NCI-H1930 (cell line): ENCODE data around the gene IHH.
A peak's percentile ranks its signal among the peaks of the same experiment; 100 is the strongest.

Source experiments
- DNase-seq, 2 experiments: peaks; one replicate each; lab custom pipeline; 2025; lab: John Stamatoyannopoulos, UW

IHH gene

DNA sequence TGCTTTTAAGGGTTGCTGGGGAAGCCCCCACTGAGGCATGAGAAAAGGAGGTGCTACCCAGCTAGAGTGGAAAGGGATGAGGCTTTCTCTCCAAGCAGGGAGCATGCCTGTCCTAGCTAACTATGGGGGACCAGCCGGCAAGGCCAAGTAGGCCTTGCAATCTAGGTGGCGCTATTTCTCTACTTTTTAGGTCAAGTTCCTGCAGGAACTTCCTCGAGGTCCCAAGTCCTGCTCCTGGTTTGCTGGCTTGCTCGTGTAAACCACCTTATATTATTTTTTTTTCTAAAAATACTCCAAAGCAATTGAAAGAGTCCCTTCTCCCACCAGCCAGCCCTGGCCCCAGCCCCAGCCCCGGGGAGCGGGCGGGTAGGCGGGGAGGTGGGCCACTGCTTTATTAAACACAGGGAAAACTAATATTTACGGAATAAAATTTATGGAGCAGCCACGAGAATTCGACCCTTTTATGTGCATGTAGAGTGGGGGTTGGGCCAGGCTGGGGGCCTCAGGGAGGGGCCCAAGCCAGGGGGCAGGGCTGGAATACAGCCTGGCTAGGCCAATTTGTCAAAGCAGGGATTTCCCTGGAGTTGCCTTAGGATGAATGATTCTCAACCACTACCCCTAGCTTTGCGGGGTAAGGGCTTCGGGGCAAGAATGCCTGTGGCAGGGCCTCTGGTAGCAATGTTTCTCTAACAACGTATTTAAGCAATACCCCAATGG is 12.8 kb upstream of the IHH start:
- peak; percentile 19 to 50 for DNase-seq

DNA sequence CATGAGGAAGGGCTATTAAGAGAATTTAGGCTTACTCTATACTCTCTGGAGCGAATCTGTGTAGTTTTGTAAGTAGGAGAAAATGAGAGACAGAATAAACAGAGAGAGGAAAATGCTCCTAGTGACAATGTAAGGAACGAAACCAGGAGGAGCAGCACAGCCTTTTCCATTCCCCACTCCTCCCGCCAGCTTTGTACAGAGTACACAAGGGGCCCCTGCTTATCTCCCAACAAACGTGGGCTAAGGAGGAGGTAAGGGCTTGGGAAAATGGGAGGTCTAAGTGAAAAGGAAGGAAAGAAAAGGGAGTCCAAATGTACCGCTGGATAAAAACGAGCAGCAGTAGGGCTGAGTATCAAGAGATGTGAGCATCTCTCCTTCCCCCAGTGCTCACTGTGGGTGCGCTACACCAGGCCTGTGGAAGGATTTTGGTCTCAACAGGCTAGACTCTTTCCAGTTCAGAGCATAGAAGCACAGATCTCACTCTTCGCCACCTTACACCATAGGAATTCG is 12.1 kb upstream of the IHH start:
- no peak for DNase-seq

DNA sequence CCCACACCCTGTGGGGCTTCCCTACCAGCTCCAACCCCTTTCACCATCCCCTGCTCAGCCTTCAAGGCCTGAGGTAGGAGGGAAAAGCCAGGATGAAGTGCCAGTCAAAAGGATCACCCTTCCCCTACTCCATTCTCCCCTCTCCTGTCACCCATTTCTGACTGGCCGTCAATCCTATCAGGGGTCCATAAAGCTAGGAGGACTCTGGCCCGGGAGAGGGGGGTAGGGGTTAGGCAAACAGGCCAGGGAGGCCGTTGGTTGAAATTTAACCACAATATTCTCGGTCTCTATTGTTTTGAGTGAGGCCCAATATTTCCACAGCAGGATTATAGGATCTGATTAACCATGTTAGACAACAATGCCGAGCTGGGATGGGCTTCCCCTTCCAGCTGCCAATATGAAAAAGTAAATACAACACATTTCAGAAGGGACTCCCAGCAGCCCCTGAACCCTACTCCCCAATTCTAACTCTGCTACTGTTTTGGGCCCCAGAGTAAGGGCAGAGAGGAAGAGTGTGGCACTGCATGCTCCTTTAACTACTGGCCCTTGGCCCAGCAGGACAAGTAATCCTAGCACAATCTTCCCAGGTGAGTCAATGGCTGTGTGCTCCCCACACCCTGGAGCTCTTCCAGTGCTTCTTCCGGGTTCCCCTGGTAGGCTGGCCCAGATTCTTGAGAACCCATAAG is 10.6 kb upstream of the IHH start:
- no peak for DNase-seq

DNA sequence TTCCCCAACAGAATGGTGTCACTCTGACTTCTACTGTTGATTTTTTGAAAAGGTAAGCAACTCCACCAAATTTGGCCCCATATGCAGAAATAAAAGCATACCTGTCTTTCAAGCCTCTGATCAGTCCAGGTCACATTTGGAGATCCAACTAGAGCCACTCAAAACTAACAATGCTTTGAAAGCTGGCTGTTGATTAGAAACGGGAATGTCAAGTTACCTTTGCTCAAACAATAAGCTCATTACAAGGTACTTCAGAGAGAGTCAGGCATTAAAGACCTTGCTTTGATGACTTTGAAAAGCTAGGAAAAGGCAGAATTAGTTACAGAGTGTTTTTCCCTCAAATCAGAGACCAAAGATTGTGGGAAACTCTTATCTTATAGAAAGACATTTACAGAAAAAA is 4.8 kb upstream of the IHH start:
- DNase-seq, result no peak

DNA sequence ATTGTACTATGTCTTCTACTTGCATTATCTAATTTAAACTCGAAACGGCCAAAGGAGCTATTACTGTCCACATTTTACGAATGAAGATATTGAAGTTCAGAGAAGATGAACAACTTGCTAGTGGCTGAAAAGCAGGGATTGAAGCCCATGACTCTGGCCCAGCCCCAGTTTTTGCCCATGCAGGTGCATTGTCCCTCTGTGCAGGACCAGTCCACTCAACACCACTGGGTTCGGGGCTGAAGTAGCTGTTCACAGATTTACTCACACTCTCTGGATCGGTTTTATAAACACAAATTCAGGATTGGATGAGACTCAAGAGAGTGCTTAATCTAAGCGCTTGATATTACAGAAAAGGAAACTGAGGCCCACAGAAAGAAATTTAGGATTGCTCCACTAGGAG is 1.4 kb upstream of the IHH start:
- DNase-seq, result no peak

DNA sequence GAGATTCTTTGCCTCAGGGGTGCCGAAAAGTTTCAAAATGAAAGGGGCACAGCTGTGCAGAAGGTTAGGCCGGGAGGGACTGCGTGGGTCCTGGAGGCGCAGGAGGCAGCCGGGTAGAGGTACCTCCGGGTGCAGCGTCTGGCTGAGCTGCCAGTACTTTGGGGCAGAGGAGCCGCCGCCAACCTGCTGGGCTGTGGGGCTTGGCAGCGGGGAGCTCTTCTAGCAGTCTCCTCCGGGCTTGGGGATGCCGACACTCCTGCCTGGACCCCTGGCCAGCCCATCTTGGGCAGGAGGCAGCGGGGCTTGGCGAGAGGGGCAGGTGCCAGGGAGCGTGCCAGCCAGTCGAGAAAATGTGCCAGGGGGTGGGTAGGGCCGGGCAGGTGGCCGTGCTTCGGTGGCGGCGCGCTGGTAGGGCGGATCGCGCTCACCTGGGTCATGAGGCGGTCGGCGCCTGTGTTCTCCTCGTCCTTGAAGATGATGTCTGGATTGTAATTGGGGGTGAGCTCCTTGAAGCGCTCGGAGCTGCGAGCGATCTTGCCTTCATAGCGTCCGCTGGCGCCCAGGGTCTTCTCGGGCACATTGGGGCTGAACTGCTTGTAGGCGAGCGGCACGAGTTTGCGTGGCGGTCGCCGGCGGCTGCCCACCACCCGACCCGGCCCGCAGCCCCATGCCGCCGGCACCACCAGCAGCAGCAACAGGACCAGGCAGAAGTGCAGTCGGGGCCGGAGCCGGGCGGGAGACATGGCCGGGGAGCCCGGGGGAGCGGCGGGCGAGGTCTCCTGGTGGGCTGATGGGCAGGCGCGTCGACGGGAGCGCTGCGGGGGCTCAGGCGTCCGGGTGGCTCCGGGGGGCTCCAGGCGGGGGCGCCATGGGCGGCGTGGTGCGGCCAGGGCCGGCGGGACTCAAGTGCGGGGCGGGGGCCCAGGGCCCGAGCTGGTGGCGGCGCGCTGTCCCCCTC is 717 bp downstream of the IHH start:
- no peak for DNase-seq

DNA sequence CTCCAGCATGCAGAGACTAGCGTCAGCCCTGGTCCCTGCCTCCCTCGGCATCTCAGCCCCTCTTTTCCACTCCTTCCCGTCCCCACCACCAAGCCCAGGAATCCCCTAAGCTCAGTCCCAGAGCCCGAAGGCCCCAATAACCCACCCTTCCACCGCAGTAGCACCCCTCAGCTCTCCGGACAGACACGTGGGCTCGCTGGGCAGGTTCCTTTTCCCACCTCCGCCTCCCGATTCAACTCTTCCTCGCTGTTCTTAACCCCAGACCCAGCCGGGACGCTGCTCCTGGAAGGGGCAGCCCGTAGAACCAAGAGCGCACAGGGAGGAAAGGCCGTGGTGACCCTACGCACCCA is 1.4 kb downstream of the IHH start:
- DNase-seq, result no peak

DNA sequence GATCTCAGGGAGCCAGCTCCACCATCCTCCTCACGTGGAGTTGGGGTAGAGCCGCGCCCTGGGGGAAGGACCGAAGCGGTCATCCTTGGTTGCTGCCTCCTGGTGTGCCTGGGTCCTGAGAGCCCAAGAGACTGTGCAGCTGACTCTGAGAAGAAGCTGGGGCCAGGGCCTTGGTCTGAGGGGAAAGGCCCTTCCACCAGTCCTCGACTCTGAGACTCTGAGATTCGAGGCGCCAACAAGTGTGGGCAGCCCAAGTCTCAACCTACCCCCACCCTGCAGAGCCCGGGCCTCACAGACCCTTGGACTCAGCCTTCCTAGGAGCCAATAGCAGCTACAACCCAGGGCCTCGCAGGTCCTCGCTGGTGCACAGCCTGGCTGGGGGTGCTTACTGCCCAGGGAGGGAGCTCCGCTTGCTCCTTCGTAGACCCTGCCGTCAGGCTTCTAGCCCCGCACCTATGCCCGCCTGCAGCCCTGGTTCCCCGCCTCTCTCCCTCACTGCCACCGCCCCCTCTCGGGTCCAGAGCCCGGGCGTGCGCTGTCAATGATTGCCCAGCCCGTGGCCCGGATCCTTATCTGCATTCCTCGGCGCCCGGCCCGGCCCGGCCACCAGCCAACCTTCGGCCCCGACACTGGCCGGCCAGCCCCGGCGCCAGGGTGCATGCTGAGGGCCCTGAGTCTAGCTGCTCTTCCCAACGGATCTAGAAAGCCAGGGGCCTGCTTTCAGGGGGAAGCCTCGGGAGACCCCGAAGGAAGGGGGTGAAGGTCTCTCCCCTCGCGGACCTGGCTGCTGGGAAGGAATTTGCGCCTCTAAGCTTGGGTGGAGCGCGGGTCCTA is 2.0 kb downstream of the IHH start:
- DNase-seq, result no peak

DNA sequence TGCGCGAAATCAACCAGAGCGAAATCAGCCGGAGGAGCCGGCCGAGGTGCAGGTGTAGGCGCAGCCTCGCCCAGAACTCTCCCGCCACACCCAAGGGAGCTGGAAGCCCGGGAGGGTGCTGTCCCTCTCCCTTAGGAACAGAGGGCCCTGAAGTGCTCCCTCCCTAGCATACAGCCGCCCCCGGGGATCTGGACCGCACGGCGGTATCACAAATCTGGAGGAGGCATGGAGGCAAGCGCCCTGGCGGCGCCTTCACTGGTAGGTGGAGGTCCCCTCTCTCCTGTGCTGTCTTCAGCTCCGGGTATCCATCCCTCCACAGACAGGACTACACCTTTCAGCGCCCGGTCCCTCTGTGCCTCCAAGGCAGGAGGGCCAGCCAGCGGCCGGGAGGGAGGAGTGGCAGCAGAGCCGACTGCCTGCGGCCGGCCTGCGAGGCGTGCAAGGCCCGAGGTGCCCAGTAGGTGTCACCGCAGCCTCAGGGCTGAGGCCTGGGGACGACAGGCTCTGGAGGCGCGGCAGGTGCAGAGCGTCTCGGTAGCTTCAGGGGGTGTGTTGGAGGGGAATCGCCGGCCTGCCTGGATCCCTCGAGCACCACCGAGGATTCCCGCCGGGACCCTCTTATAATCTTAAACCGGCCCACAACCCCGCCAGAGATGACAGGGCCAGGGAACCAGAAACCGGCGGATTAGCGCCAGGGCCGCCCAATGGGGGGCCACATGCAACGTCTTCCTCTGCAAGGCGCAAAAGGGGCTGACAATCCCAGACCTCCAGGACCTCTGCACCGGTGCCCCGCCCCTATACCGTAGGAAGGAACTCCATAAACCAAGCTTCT is 2.8 kb downstream of the IHH start:
- peak; percentile 17 to 65 for DNase-seq

DNA sequence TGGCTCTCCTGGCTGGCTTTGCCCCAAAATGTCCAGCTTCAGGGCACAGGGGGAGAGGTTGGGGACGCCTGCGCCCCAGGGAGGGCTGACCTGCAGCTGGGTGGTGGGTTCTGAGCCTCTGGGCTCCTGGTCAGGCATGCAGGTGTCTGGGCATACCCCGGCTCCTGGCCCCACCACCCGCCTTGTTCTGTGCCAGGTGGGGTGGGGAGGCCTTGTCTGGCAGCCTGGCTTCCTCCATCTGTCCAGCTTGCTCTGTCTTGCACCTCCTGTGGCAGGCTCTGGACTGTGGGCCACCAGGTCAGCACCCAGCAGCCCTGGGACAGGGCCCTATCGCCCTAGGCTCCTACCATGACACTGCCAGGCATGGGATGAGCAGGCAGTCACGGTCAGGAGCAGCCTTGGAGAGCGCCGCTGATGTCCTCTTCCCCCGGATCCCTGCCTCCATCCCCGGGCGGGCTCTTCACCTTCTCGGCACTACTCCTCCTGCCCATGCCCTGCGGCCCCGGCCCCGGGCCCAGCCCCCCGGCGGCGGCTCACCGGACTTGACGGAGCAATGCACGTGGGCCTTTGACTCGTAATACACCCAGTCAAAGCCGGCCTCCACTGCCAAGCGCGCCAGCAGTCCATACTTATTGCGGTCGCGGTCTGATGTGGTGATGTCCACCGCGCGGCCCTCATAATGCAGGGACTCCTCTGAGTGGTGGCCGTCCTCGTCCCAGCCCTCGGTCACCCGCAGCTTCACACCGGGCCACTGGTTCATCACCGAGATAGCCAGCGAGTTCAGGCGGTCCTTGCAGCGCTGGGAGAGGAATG is 3.6 kb downstream of the IHH start:
- DNase-seq, result no peak

DNA sequence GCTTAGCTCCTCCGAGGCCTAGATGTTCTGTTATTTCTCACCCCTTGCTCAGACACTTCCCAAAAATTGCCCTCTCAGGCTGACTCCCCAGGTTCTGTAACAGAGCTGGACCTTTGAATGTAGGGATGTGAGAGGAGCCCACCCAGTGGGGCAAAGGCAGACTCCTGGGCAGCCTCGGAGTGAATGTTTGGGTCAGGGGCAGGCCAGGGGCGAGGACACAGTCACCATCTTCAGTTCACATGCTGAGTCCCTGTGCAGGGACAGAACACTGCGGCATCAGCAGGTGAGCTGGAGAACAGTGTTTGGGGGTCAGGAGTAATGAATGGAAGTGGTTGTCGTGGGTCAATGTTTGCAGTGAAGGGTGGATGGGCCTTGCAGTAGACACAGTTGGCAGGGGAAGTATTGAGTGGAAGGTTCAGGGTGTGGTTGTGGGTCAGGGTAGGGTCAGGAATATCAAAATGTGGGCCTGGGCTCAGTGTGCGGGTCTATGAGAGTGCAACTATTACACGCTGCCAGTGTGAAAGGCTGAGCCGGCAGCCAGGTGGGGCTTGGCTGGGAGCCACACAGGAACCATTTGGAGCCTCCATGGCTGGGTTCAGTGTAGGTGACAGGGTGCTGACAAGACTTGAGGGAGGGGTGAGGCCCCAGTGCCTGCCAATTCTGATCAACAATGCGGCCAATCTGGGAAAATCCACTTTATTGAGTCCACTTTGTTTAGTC is 4.4 kb downstream of the IHH start:
- DNase-seq, result no peak

DNA sequence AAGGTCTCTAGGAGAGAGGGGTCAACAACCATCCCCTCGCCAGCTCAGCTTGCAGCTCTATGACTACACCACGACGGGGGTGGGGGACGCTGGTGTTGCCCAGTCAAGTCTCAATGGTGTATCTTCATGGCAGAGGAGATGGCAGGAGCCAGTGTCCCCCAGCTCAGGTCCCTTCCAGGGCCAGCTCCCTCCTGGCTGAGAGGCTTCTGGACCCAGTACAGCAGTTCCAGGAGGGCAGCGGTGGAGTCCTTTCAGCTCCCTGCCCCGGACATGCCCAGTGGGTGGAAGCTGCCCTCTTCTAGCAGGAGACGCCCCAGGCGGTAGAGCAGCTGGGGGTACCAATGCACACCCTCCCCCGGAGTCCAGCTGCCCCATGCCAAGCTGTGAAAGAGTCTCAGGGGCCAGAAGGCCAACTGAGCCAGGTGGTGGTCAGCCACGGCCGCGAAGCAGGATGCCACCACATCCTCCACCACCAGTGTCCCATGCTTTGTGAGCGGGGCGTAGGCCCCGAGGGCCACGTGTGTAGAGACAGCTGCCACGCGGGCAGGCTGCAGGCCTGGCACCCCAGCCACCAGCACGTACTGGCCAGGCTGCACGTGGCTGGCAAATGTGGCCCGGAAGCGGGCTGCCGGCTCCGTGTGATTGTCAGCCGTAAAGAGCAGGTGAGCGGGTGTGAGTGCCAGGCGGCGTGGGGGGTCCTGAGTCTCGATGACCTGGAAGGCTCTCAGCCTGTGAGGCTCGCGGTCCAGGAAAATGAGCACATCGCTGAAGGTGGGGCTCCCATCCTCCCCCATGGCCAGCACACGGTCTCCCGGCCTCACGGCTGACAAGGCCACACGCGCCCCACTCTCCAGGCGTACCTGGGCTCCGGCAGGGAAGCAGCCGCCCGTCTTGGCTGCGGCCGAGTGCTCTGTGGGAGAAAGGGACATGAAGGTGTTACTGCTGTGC is 5.5 kb downstream of the IHH start:
- no peak for DNase-seq

DNA sequence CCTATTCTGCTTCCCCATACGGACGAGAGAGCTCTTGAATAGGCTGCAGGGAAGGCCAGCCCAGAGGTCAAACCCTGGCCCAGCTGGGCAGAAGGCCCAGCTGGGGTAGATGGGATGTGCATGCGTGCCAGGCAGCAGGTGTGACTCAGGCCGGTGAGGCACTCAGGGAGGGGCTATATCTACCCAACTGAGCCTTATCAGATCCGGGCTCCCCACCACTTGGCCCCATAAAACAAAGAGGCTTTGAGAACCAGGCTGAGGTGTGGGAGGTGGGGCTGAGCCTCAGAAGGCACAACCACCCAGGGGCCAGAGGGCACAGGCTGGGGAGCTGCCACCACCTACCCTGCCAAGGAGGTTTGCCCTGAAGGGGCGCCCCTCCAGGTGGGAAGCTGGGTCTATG is 11.4 kb downstream of the IHH start:
- DNase-seq, result no peak

DNA sequence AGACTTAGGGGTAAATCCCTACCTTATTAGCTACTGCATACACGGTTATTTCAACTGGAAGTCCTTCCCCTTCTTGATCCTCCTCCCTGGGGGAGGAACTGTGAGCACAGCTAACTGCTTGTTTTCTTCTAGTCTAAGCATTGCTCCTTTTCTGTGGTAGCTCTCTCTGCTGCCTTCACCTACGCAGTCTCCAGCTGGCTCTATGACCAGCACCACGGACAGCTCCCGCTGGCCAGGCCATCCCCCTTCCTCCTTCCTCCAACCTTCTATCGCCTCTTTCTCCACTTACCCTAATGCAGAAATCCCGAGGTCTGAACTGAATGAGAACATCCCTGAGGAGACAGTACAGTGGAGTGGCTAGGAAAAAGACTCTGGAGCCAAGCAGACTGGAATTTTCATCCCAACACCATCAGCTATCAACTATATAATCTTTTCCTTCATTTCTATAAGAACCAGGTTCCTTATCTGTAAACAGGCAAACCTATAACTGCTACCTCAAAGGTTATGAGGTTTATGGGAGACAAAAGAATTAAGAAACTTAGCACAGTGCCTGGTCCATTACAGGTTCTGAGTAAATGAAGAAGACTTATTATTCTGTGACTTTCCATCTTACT is 14.7 kb downstream of the IHH start:
- no peak for DNase-seq

DNA sequence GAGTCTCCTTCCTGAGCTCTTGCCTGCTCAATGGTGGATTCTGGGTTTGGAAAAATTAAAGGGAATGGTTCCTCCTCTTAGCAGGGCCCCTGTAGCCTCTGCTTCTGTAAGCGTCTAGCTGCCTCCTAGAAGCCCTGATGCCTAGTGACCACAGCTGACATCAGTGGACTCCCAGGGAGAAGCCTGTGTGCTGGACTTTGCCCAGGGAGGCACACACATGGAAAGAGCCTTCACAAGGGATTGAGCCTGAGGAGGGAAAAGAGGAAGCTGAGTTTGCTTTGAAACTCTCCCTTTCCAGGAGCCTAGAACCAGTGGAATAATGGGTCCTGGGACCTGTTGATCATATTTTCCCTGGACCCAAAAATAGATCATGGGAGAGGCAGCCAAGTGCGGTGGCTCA is 18.0 kb downstream of the IHH start:
- no peak for DNase-seq

DNA sequence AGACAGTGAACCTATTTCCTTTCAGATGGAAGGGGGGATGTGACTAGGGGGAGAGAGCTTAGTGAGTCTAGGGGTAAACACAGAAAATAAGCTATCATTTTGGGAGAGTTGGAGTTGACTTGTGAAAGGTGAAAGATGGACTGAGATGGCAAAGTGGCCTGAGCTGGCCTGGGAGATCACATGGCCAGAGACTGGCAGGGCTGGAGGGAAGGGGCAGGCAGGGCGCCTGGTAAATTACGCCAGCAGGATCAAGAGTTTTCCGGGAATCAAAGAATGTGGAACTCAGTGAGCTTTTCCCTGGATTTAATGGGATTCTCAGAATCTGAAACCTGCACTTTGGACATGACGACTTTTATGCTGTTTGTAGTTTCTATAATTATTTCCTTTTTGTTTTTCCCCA is 18.6 kb downstream of the IHH start:
- no peak for DNase-seq

DNA sequence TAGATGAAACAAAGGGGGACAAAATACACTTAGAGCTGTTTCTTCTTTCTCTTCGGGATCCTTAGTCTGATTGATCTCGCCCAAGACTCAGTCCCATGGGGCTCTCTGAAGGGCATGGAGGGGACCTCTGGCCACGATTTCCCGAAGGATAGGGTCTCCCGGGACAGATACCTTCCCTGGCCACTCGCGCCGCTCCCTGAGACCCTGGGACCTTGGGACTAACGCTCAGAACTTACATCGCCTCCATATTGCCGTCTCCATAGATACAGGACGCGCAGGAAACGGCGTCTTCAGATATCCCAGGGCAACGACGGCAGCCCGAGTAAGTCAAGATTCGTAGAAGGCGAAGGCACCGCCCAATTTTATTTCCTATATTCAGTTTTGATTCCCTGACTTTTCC is 19.5 kb downstream of the IHH start, which contains the start of gene CFAP65:
CFAP65 (minus strand) TSS at position 265 of the 400 bp plus-strand sequence. CDS start 2,468 bp downstream, outside the sequence.
- peak; percentile 30 to 32 for DNase-seq

DNA sequence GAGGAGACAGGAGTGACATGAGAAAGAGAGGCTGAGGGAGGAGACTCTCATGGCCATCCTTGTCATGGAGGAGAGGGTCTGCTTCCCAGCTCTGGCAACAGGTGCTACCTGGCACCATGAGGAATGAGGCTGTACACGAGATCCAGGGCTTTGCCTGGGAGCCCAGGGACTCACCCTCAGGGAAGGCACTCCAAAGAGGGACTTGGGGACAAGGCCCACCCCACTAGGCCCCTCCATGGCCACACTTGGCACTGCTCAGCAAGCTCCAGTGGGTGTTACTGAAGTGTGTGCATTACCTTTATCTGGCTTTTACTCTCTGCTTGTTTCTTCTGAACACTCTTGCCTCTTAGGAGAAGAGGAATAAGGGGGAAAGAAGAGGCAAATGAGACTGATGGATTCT is 22.1 kb downstream of the IHH start:
- no peak for DNase-seq
